ENCODE measurements around the gene MEGF6.
A peak's percentile ranks its signal among the peaks of the same experiment; 100 is the strongest.

The MEGF6 gene

DNA sequence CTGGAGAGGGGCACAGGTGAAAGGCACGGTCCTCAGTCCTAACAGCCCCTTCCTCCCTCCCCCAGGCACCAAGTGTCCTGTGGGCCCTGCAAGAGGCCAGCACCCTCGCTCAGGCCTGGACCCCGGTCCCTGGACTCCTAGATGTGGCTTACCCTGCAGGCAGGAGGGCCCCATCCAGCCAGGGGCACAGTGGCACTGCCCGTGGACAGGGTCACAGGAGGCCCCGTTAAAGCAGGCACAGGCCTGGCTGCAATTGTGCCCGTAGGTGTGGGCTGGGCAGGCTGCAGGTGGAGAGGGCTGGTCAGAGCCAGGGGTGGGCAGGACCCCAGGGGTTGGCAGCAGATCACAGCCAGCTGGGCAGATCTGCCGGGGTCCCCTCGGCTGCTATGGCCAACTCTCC is 112.3 kb downstream of the MEGF6 start:
- DNase-seq, result no peak

DNA sequence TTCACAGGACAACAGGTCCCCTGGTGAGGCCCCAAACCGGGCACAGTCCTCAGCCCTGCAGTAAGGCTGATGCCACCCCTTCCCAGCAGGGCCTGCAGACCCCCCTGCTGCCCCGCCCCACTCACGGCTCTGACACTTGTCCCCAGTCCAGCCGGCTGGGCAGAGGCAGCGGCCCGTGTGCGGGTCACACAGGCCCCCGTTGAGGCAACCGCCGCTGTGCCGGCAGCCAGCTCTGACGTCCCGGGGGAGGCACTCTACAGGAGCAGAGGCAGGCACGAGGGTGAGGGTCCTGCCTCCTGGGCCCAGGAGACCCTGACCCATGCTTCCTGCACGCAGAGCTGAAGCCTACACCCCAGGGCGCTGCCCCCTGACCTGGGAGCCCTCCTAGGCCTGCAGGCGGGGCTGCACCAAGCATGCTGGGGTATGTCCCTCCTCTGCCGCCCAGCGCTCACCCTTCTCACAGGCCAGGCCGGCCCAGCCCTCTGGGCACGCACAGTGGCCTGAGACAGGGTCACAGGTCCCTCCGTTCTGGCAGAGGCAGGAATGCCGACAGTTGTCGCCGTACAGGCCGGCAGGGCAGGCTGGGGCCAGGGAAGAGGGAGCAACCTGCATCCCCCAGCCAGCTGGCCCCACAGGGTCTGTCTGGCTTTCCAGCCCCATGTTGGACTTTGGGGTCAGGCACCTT is 112.9 kb downstream of the MEGF6 start:
- DNase-seq, result no peak

DNA sequence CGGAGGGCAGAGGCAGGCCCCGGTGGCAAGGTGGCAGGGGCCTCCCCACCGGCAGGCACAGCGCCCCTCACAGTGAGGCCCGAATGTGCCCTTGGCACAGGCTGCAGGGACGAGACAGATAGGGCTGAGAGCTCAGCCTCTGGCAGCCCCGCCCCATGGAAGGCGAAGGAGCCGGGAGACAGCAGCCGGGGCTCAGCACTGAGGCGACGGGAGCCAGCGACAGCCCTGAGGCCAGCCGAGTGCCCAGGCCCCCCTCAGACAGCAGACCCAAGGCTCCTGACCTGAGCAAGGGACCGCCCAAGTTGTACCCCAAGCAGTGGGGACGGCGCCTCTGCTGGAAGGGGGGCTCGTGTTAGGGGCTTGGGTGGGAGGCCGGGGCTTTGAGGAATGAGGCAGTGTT is 113.8 kb downstream of the MEGF6 start:
- no peak for DNase-seq

DNA sequence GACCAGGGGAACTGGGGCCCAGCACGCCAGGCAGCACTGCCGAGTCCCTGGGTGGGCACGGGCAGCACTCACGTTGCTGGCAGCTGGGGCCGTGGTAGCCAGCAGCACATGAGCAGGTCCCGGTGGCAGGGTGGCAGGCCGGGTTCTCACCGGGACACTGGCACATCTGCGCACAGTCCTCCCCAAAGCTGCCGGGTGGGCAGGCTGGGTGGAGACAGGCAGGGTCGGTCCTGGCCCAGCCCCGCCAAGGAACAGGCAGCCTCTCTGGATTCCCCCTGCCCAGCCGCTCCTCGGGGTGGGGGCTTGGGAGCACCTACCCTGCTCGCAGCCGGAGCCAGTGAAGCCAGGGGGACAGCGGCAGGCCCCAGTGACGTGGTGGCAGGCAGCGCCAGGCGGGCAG is 114.4 kb downstream of the MEGF6 start:
- DNase-seq, result no peak

DNA sequence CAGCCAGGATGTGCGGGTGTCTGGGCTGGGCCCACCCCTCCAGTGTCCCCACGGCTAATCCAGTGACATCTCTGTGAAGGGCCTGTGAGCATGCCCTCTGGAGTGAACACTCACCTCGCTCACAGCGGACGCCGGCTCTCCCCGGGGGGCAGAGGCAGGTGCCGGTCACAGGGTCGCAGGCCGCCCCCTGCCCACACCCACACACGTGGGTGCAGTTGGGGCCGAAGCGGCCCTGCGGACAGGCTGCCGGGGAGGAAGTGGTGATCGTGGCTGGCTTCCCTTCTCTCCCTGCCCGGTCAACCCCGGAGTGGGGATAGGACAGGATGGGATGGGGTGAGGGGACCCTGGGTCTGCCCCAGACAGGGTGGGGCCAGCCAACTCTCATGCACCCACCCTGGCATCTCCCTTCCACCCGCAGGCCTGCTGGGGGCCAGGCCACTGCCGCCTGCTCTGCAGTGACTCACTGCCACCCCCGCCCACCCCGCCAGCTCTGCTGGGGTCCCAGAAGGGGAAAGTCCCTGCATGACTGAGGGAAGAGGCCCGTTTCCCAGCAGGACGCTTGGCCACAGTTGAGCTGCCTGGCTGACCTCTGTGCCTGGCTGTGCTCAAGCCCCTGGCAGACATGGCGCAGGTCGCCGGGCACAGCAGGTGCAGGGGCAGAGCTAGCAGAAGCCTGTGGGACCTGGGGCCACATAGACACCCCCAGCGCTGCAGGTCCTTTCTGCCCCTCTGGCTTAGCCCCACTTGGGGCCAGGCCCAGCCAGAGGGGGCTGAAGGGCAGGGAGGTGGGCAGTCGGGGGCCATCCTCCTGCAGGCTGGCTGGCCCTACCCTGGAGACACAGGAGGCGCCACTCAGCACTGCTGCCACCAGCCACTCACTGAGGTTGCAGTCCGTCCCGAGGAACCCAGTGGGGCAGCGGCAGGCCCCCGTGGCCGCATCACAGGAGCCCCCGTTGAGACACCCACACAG is 115.2 kb downstream of the MEGF6 start:
- DNase-seq, result no peak

DNA sequence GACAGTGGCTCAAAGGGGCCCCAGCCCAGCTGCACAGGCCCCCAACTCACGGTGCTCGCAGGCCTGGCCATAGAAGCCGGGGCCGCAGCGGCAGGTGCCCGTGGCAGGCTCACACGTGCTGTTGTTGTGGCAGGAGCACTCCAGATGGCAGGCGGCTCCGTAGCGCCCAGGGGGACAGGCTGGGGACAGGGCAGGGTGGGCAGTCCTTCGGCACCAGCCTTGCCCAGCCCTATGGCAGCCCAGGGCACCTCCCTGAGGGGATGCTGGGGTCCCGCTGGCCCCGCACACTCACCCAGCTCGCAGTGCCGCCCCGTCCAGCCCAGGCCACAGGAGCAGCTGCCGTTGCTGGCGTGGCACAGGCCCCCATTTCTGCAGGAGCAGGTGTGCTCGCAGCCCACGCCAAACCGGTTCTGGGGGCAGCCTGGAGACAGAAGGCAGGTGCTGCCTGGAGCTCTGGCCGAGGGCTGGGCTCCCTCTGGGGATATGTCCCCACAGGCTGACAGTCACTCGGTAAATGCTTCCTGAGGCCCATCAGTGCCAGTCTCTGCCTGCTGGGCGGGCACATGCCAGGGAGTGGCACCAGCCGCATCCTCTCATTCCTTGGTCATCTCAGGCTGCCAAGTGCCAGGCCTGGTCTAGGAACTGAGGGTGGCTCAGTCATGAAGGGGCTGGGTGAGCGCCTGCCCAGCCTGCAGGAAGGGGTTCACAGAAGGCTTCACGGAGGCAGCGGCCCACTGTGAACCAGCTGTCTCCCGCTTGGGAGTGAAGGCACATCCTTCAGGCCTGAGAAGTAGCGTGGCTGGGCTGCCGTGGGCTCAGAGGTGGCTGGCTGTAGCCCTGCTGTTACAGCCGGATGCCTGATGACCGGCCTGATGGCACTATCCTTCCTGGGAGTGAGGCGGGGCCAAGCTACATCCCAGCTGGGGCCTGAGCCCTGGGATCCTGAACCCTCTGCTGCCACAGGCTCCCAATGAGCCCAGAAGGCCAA is 116.7 kb downstream of the MEGF6 start:
- no peak for DNase-seq

DNA sequence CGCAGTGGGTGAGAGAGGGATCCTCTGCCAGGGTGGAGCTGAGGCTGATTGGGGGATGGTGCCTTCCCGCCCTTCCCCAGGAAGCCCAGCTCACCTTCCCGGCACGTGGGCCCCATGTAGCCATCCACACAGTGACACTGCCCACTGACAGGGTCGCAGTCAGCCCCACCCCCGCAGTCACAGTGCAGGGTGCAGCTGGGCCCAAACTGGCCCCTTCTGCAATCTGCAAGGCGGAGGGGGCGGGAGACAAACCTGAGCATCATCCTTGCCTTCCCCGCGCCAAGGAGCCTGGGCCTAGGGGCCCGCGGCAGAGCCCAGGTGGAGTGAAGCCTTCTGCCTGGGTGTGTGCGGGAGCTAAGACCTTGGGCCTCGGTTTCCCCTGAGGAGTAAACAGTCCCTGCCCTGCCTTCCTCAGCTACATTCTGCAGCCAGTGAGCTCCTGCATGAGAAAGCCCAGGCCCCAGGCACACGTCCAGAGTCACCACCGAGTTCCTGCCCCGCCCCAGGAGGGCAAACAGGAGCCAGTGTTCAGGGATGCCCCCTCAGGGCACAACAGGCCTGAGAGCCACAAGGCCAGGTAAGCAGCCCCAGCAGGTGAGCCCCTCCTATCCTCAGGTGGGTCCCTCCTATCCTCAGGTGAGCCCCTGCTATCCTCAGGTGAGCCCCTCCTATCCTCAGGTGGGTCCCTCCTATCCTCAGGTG is 118.6 kb downstream of the MEGF6 start:
- no peak for DNase-seq

DNA sequence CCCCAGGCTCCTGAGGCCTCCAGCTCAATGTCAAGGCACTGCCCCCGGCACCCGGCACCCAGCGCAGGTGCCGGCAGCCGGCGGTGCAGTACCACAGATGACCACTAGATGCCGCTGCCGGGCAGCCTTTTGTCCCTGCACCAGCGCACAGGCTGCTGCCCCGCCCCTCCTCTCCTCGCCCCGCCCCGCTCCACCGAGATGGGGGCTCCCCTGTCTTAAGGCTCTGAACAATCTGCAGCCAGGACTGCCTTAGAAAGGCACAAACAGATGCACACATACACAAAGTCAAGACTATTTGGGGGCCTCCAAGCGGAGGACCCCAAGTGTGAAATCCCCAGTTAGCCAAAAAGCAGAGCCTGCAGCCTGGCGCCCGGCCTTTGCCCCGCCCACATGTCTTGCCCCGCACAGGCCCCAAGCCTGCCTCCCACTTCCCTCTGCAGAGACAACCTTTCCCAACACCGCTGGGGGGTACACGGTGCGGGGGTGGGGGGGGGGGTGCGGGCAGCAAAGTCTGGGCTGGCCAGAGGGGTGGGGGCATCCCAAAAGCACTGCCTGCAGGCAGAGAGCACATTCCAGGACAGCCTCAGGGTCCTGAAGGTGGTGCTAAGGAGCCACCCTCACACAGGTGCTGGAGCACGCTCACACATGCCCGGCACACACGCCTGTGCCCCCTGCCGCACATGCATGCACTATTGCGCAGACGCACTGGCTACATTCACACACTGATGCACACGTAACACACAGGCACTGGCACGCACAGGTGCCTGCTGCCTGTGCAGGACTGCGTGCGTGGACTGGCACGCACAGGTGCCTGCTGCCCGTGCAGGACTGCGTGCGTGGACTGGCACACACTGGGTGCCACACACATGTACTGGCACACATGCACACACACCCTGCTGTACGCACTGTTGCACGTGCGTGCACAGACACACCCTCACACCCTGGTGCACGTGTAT is 119.7 kb downstream of the MEGF6 start:
- peak; percentile 86 for DNase-seq

DNA sequence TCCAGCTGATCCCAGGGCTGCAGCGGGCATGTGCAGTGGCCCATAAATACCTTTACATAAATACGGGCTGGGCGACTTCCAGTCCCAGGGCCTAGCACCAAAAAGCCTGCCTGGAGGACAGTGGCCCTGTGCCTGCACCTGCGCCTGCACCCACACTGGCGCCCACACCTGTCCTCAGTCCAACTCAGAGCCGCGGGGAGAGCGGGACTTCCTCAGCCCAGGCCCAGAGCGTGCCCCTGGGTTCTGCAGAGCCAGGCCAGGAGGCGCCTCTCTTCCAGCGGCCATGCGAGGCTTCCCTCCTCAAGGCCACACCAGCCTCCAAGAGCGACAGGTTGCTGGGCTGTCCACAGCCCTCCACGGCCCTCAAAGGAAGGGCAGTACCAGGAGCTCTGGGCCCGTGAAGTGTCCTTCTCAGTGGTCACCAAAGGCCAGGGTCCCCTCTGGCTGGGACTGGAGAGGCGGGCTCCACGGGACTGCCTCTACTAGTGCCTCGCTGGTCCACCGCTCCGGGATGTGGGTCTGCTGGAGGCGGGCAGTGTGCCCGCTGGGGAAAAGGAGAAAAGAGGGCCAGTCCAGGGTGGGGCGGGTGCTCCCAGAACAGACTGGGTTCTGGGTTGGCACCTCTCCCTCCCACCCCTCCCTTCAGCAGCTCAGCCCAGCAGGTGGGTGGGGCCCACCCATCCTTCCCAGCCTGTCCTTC is 121.1 kb downstream of the MEGF6 start:
- no peak for DNase-seq

DNA sequence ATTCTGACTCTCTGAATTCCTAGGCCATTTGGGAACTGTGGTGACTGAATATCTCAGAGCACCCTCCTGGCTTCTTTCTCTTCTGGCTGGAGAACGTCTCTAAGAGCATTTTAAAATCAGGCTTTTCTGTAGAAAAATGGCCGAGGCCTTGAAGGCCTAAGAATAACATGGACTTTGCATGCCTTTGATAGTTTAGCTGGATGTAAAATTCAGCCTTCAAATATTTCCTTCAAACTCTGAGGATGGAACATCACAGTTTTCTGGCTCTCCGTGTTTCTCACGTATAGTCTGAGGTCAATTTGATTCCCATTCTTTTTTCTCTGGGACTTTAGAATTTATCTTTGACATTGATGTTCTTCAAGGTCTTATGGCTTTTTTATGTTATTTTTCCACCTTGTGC is 122.9 kb downstream of the MEGF6 start:
- no peak for DNase-seq

DNA sequence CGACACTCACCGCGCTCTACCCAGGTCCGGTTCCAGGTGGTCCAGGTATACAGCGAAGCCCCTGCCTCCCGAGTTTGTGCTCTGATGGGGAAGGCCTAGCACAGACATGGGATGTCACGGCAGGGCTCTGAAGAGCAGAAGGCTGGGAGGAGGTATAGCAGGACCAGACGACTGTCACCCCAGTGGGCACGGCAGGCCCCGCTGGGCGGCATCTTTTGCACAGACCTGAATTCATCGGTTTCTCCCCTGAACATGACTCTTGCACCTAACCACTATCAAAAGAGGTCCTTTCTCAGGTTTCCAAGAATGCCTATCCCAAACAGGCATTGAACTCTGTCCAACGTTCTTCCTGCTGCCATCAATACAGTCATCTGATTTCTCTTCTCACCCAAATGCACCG is 126.3 kb downstream of the MEGF6 start:
- DNase-seq, result no peak

DNA sequence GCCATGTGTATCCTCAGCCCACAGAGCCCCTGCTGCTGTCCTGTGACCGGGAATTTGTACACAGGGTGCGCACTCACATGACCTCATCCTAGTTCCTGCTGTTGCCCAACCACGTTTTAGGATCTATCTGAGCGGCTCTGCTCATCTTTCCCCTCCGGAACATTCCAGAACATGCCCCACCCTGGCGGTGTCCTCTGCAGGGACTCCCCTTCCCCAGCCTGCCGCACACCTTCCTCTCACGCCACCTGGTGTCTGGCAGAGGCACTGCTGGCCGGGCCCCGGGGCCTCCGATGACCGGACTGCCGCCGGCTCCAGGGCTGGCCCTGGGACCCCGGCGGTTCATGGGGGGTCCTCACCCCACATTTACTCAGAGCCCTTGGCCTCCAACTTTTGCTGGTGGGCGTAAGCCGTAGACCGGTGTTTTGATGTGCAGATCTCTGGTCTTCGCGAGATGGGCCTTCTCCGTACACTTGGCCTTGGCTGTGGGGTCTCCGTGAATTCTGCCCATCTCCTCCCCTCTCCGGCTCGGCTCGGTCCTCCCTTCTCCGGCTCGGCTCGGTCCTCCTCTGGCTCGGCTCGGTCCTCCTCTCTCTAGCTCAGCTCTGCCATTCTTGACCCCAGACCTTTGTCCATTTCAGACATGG is 127.4 kb downstream of the MEGF6 start:
- peak; percentile 37 for DNase-seq

DNA sequence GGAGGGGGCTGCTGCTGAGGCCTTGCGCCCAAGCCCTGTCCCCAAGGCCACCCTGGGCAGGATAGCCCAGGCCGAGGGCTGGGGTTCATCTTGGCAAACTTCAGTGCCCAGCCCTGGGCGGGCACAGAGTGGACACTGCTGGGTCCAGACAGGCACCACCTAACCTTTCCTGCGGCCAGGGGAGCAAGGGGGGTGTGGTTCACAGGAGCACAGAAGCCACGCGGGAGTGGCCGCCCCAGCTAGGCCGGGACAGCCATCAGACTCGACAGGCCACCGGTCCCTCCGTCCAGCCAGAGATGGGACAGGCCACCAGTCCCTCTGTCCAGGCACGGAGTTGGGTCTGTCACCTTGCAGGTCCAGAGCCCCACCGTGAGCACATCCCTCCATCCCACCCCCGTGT is 127.9 kb downstream of the MEGF6 start:
- DNase-seq, result no peak

DNA sequence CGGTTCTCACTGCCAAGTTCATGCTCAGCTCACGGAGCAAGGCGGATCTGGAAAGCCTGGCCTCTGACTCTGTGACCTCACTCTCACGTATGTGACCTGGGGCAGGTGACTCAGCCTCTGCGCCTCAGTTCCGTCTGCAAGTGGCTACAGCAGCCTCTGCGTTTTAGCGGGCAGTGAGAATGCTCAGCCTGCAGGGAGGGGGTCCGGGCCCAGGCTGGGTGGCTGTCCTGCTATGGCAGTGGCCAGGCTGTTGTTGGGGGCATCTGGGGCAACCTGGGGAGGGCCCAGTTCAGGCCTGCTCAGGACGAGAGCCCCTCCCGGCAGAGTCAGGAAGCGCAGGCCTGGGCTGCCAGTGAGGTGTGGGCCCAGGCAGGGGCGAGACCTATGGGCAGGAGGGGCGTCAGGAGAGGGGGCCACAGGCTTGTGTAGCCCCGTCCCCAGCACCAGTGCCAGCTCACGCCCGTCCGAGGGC is 128.9 kb downstream of the MEGF6 start:
- no peak for DNase-seq

DNA sequence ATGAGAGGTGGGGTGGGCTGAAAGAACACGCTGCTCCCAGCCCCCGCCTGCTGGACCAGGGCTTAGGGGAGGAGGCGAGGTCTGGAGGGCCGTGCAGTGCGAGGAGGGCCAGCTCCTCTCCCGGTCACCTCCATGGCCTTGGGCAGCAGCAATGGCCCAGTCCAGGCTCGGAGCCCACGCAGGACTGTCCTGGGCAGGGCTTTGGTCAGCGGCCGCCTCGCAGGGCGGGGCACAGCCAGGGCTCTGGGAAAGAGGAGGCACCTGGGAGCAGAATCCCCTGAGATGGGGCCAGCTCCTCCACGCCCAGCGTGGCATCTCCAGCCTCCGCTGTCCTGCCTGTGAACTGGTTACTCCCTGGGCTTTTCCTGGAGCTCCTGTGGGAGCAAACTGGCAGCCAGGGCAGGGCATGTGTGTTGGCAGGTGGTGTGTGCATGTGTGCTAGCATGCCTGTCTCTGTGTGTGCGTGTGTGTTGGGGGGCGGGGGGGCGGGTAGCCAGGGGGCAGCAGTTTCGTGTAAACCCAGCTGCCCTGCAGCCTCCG is 129.4 kb downstream of the MEGF6 start:
- no peak for DNase-seq

DNA sequence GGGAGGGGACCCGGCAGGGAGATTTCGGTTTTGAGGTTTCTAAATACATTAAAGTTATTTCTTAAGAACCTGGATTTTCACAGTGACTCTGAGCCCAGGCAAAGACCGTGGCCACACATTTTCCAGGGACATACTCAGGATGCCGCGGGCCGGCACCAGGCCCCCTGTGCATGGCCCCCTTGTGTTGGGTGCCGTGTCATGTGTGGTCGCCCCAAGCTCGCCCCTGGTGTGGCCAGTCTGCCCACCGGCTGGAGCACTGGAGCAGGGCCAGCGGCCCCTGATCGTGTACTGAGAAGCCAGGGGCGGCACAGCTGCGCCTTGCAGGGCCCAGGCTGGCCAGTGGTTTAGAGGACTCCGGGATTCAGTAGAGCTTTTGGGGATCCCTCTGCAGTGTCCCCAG is 130.3 kb downstream of the MEGF6 start:
- no peak for DNase-seq

DNA sequence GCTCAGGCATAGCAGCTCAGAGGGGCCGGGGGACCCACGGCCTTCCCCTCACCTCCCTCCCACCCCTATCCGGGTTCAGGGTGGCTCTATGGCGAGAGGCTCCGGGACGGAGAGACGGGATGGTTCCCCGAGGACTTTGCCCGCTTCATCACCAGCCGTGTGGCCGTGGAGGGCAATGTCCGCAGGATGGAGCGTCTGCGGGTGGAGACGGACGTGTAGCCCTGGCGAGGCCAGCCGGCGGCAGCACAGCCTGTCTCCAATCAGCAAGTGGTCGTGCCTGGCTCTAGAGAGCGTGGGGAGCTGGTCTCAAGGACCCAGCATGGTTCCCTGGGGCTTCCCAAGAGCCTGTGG is 131.0 kb downstream of the MEGF6 start:
- no peak for DNase-seq

DNA sequence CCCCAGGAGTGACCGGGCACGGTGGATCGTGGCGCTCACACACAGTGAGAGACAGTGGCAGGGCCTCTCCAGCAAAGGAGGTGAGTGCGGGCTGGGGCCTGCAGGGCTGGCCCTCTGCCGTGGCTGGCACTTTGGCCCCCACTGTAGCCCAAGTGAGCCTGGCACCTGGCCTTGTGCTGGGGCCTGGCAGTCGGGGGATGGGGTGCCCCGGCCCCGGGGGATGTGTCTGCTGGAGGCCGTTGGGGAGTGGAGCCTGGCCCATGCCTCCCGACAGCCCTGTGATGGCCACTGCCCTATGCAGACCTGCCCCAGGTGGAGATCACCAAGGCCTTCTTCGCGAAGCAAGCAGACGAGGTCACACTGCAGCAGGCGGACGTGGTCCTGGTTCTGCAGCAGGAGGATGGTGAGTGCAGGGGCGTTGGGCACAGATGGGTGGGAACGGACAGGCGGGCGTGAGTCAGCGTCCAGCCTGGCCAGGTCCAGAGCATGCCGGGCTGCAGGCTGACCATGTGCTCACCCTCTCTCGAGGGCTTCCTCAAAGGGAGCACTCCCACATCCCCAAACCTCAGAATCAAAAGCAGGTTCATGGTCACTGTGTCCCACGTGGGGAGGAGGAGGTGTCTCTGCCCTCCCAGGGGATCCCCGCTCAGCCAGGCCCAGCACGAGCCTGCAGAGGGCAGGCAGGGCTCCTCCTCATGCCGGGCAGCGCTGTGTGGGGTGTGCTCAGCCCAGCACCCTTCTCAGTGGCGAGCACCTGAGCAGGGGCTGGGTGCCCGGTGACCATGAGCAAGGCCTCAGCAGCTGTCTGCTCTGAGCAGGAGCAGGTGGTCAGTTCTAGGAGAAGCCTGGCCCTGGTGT is 131.6 kb downstream of the MEGF6 start:
- no peak for DNase-seq

DNA sequence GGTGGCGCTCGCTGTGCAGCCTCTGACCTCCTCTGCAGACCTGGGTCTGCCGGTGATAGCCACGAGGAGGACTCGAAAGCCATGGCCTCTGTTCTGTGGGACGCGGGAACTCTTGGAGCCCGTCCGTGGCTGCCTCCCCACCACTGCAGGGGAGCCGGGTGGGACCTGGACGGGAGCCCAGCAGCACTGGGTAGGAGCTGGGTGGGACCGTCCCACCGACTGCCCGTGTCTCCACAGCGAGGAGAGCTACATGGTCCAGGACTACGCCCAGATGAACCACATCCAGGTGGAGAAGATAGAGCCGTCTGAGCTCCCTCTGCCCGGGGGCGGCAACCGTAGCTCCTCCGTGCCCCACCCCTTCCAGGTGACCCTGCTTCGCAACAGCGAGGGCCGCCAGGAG is 133.1 kb downstream of the MEGF6 start:
- DNase-seq, result no peak
